RWPE1 (cell line): Measurements from ENCODE around the gene CHD9.
A peak's percentile ranks its signal among the peaks of the same experiment; 100 is the strongest.

Experiments
- CTCF ChIA-PET: fragments of 350-600 bp; sonication (Branson Sonifier 250); formaldehyde crosslinking; extraction: SDS; loops from one replicate; lab custom pipeline; 2021; lab: Yijun Ruan, JAX
- POLR2A ChIA-PET: fragments of 400-600 bp; formaldehyde crosslinking; extraction: SDS; loops from one replicate; lab custom pipeline; 2020; ENCODE audit warnings: antibody characterized with exemption; ENCODE audit not compliant: low non-redundant PET; lab: Yijun Ruan, JAX
- DNase-seq: peaks from one replicate; pipeline ENCODE4 v3.0.0; 2012; ENCODE audit warnings: low spot score
- H3K27ac ChIP-seq: fragments of 450-650 bp; 2 replicates; pipeline ENCODE4 v1.5.1; 2017
- TF ChIP-seq, protein P1 (sequence below): fragments of 450-650 bp; conservative IDR thresholded peaks from 2 replicates; pipeline ENCODE4 v1.5.1; 2017; ENCODE audit warnings: low read depth, mild to moderate bottlenecking

CHD9 gene

DNA sequence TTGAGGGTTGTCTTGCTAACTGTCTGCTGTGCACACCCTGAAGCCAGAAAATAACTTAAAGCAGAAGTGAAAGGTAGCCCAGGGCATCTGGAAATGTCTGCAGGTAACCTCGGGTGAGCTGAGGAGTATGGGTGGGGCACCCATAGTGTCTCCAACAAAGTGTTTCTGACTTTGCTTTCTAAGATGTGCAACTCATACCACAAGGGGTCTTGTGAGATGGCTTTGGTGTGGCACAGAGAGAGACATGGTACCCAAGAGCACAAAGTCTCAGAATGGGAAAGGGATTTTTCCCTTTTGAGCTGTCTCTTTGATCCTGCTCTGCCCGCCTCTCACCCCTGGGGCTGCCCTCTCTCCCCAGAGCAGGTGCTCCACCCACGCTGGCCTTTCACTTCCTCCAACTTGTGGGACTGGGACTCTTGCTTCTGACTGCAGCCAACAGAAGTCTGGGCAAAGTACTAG lies 6.9 kb downstream of the CHD9 start:
- ChIA-PET POLR2A (no interaction called here), CTCF (interaction anchor here (0.6 kb wide), 1 partner anchor 36 kb away, joined by 10 read pairs; no protein-coding TSS in a partner anchor)
- no peak for DNase-seq
- 0 out of 2 replicates have a peak overlapping the region, but pooled peaks have one; percentile 24 for H3K27ac ChIP-seq
- TF ChIP-seq, protein P1, sequence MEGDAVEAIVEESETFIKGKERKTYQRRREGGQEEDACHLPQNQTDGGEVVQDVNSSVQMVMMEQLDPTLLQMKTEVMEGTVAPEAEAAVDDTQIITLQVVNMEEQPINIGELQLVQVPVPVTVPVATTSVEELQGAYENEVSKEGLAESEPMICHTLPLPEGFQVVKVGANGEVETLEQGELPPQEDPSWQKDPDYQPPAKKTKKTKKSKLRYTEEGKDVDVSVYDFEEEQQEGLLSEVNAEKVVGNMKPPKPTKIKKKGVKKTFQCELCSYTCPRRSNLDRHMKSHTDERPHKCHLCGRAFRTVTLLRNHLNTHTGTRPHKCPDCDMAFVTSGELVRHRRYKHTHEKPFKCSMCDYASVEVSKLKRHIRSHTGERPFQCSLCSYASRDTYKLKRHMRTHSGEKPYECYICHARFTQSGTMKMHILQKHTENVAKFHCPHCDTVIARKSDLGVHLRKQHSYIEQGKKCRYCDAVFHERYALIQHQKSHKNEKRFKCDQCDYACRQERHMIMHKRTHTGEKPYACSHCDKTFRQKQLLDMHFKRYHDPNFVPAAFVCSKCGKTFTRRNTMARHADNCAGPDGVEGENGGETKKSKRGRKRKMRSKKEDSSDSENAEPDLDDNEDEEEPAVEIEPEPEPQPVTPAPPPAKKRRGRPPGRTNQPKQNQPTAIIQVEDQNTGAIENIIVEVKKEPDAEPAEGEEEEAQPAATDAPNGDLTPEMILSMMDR, result no peak

DNA sequence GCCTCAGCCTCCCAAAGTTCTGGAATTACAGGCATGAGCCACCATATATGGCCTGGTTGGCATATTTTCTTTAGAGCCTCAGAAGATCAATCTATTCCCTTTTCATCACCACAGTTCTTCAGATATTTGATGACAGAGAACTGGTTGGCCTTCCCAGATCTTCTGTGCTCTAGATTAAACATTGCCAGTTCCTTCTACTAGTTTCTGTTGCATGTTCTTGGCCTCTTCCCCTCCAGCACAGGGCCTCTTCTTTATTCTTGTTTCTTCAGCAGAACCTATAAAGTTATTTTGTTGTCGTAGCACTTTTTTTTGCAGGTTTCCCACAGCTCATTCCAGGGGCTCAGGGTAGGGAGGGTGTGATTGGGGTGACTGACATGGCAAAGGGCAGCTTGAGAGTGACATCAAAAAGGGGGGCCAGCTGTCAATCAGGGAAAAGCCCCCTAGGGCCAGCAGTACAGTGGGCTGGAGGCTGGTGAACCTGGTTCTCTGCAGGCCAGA lies 9.3 kb downstream of the CHD9 start:
- DNase-seq, result no peak
- ChIA-PET POLR2A (no interaction called here), CTCF (interaction anchor here (1.1 kb wide), 1 partner anchor 15 kb away, joined by 10 read pairs; no protein-coding TSS in a partner anchor)
- peak overlapping the region; percentile 36 for H3K27ac ChIP-seq
- TF ChIP-seq, protein P1, result no peak

DNA sequence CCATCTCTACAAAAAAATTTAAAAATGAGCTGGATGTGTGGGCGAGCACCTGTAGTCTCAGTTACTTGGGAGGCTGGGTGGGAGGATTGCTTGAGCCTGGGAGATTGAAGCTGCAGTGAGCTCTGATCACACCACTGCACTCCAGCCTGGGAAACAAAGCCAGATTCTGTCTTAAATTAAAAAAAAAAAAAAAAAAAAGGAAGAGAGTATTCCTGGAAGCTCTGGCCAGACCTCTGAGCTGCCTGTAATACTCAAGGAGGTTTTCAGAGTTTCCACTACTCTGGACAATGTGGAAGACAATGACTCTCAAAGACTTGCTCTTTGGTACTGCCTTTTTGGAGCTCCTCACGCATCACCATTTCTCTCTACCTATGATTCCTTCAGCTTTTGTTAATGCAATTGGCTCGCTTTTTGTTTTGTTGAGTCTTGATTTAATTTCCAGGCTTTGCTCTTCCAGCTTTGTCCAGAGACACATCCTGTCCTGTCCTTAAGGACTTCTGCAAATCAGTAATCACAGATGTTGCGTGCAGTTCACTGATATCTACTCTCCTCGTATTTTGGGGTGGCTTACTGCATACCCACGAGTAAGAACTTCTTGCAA lies 10.8 kb downstream of the CHD9 start:
- no peak for DNase-seq
- no peak overlapping the region for H3K27ac ChIP-seq
- TF ChIP-seq, protein P1, result no peak
- ChIA-PET CTCF (interaction anchor here (1.1 kb wide), 1 partner anchor 14 kb away, joined by 10 read pairs; no protein-coding TSS in a partner anchor), POLR2A (no interaction called here)

DNA sequence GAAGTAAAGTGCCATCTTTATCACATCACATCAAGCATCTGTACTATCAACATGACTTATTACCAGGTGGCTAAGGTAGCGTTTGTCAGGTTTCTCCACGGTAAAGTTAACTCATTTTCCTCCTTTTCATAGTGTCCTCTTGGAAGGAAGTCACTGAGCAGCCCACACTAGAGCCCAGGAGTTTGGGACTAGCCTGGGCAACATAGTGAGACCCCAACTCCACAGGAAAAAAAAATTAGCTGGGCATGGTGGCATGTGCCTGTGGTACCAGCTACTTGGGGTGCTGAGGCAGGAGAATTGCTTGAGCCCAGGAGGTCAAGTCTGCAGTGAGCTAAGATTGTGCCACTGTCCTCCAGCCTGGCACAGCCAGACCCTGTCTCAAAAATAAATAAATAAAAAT lies 12.9 kb downstream of the CHD9 start:
- POLR2A ChIA-PET, result no interaction called here
- CTCF ChIA-PET, result no interaction called here

DNA sequence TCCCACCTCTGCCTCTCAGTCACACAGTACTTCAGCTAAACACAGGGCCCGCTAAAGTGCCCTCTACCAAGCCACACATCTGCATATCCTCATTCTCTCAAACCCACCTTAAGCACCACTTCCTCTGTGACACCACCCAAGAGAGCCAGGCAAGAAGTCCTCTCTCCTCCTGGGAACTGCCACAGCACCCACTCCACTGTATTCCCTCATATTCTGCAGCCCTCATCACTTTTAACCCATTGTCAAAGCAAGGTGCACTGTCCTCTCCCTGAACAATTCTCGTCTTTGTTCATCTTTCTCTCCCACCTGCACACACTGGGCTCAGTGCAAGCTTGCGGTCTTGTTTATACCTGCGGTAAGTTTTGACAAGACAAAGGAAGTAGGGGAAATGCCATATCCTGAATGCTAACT lies 13.6 kb downstream of the CHD9 start:
- DNase-seq, result no peak
- H3K27ac ChIP-seq, result no peak overlapping the region
- TF ChIP-seq, protein P1, result no peak
- ChIA-PET POLR2A (no interaction called here), CTCF (no interaction called here)

More for the DNA sequence above, 12.9 kb downstream of the CHD9 start:
- DNase-seq, result no peak
- no peak overlapping the region for H3K27ac ChIP-seq
- TF ChIP-seq, protein P1, result no peak

DNA sequence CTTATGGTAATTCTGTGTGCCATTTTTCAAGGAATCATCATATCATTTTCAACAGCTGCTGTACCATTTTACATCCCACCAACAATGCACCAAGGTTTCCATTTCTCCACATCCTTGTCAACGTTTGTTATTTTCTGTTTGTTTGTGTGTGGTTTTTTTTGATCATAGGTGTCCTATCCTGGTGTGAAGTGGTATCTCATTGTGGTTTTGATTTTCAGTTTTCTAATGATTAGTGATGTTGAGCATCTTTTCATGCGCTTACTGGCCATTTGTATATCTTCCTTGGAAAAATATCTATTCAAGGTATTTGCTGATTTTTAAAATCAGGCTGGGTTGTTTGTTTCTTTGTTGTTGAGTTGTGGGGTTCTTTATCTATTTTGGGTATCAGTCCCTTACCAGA lies 15.0 kb downstream of the CHD9 start:
- DNase-seq, result no peak
- no peak overlapping the region for H3K27ac ChIP-seq
- POLR2A ChIA-PET, result no interaction called here
- CTCF ChIA-PET, result no interaction called here
- TF ChIP-seq, protein P1, result no peak
